ENCODE data around the gene PLA2G4C.

PLA2G4C gene

DNA sequence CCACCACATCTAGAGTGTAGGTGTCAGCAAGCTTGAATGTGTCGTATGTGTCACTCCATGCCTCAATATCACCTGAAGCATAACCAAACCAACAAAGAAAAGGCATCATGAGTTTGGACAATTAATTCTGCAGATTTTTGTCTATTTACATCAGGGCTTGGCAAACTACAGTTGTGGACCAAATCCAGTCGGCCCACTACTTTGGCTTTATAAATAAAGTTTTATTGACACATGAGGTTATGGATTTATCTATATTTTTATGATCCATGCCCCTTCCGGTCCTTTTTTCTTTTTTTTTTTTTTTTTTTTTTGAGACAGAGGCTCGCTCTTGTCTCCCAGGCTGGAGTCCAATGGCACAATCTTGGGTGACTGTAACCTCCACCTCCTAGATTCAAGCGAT, 57.5 kb downstream of the PLA2G4C start:
- no peak for DNase-seq (ENCODE audit: low spot score)

DNA sequence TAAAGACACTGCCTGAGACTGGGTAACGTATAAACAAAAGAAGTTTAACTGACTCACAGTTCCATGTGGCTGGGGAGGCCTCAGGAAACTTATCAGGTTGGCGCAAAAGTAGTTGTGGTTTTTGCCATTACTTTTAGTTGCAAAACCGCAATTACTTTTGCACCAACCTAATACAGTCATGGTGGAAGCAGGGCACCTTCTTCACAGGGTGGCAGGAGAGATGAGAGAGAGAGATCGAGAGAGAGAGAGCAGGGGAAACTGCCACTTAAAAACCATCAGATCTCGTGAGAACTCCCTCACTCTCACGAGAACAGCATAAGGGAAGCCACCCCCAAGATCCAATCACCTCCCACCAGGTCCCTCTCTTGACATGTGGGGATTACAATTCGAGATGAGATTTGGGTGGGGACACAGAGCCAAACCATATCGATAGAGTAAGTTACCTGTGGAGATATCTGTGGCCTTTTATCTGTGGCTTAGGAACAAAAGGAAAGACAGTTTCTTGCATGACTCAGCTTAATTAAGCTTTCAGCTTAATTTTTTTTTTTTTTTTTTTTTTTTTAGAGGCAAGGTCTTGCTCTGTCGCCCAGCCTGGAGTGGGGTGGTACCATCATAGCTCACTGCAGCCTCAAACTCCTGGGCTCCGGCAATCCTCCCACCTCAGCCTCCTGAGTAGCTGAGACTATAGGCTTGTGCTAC, 59.1 kb downstream of the PLA2G4C start:
- no peak for DNase-seq (ENCODE audit: low spot score)

- DNase-seq (ENCODE audit: low spot score), result no peak
These were observed 66.1 kb downstream of the PLA2G4C start for GRCh38 chr19:48044561-48044960.

- DNase-seq (ENCODE audit: low spot score), result no peak
These were observed 66.8 kb downstream of the PLA2G4C start, which contains the start of gene CABP5 for GRCh38 chr19:48043675-48044258. TSS of gene CABP5 (minus strand) at chr19:48044079. CDS start at chr19:48043922, 157 bp downstream.

DNA sequence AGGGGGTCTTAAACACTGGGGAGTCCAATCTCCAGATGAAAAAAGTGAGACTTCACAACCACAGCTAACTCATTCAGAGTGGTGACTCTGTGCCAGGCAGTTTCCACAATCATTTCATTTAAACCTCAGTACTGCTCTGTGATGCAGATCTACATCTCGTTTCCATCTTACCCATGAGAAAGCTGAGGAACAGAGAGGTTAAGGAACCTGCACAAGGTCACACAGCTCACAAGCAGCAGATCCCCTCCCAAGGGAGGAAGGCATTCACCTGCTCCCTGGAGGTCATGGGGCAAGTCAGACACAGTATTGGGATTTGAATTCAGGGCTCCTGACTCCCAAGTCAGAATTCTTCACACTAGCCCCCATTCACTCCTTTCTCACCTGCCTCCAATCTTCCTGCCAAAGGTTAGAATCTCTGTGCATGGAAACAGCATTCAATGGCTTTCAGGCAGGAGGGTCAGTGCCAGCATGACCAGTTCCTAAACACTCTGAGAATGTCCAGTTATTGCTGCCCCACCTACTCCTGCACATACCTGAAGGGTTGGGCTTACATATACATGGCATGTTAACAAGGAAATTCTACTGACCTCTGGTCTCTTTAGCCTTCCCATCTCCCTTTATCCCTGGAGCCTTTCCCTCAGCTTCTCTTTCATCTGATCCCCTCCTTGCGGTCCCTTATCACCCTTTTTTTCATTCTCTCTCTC, 68.6 kb downstream of the PLA2G4C start:
- no peak for DNase-seq (ENCODE audit: low spot score)

DNA sequence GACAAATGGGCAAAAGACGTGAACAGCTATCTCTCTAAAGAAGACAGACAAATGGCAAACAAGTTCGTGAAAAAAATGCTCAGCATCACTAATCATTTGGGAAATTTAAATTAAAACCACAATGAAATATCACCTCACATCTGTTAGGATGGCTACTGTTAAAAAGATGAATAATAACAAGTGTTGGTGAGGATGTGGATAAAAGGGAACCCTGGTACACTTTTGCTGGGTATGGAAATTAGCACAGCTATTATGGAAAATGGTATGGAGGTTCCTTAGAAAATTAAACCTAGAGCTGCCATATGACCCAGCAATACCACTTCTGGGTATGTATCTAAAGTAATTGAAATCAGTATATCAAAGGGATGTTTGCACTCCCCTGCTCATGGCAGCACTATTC, 73.9 kb downstream of the PLA2G4C start:
- no peak for DNase-seq (ENCODE audit: low spot score)

GRCh38 chr19:48033604-48034003, 77.0 kb downstream of the PLA2G4C start:
- DNase-seq (ENCODE audit: low spot score), result no peak

DNA sequence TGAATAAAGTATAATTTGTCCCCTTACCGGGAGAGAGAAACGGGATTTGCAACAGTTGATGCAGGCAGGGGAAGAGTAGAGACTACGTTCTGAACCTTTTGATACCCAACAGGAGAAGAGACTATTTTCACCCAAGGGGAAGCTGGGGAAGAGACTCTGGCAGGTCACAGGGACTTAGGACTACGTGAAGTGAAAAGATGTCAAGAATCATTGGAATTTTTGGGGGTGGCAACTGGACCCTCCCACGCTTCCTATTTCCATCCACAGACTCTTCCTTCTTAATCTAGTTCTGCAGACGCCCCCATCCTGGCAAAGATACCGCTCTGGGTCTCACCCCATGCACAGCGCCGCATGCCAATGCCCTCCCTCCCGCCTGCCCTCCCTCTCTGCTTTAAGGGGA, 80.5 kb downstream of the PLA2G4C start:
- no peak for DNase-seq (ENCODE audit: low spot score)

DNA sequence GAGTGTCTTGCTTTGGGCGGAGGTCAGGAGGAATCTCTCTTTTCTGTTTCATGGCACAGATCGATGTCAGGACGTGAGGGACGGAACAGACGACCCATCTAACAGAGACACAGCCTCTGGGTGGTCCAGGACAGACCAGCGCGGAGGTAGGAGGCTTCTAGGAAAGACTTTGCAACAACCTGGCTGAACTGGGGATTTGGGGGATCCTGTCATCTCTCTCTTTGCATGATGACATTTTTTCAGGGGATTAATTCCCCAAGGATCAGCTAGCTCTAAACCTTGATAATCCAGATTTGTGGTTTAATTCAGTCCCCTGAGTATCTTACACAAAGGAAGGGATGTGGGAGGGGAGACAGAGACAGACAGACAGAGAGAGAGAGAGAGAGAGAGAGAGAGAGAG, 81.2 kb downstream of the PLA2G4C start:
- DNase-seq (ENCODE audit: low spot score), result no peak

DNA sequence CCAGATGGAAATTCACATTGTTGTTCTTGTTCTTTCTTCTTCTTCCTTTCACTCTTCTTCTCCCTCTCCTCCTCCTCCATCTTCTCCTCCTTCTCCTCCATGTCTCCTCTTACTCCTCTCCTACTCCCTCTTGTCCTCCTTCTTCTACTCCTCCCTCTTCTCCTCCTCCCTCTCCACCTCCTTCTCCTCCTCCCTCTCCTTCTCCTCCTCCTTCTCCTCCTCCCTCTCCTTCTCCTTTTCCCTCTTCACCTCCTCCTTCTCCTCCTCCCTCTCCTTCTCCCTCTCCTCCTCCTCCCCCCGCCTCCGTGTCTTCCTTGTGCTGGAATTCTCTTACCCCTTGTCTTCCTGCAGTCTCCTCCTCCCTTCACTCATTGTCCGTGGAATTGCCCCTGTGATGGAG, 85.1 kb downstream of the PLA2G4C start:
- DNase-seq (ENCODE audit: low spot score), result no peak

DNA sequence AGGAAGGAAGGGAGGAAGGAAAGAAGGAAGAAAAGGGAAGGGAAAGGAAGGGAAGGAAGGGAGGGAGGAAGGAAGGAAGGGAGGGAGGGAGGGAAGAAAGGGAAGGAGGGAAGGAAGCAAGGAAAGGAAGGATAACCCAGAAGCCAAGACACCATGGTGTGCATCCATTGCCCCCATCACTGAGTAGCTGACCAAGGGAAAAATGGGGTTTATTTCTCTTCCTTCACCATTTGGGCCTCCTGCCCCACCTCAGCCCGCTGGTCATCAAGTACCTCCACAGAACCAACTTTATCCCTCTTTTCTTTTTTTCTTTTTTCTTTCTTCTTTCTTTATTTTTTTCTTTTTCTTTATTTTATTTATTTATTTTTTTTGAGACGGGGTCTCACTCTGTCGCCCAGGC, 87.1 kb downstream of the PLA2G4C start:
- no peak for DNase-seq (ENCODE audit: low spot score)

GRCh38 chr19:48023011-48023410, 87.6 kb downstream of the PLA2G4C start:
- no peak for DNase-seq (ENCODE audit: low spot score)

- DNase-seq (ENCODE audit: low spot score), result no peak
These were observed 89.9 kb downstream of the PLA2G4C start for GRCh38 chr19:48020686-48021085.

GRCh38 chr19:48010932-48011758, 99.5 kb downstream of the PLA2G4C start:
- DNase-seq (ENCODE audit: low spot score), result no peak

DNA sequence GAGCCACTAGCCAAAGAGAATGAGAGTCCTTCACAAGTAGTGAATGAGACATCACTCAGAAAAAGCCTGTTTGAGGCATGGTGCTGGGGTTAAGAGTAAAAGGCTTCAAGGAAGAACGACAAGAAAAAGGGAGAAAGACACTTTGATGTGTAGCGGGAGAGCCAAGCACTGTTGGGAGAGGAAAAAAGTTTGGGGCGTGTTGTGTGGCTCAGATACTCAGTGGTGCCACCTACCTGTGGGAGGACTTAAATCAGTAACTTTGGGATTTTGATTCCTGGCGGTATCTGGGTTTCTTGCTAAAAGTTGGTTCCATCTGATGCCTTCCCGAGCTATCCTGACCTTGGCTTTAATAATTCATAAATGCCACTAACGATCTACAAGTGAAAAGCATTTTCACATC, 103.9 kb downstream of the PLA2G4C start:
- DNase-seq (ENCODE audit: low spot score), result no peak

GRCh38 chr19:48004236-48004635, 106.4 kb downstream of the PLA2G4C start:
- no peak for DNase-seq (ENCODE audit: low spot score)

GRCh38 chr19:48000846-48001245, 109.8 kb downstream of the PLA2G4C start:
- no peak for DNase-seq (ENCODE audit: low spot score)

- DNase-seq (ENCODE audit: low spot score), result no peak
These were observed 111.8 kb downstream of the PLA2G4C start for GRCh38 chr19:47998800-47999199.

All from LoVo (cell line).